GM21723 (cell line): ENCODE measurements around the gene FHIT.
"Not testable (repeated sequence)": the region's sequence is repeated elsewhere in the genome, so short reads cannot be mapped to it uniquely, and the experiment has no call there.

Source experiments
- ATAC-seq: cut with Tn5 transposase; IDR thresholded peaks from one replicate; pipeline ENCODE4 v1.9.1; 2021; ENCODE audit warnings: mild to moderate bottlenecking, moderate library complexity; ENCODE audit not compliant: unreplicated experiment

FHIT gene

GRCh38 chr3:60948488-60948887 lies 302.8 kb downstream of the FHIT start:
- no peak for ATAC-seq

- no peak for ATAC-seq
Observed at GRCh38 chr3:60935709-60936108, 315.5 kb downstream of the FHIT start.

GRCh38 chr3:60933824-60934223 lies 317.4 kb downstream of the FHIT start:
- no peak for ATAC-seq

GRCh38 chr3:60932643-60933042 lies 318.6 kb downstream of the FHIT start:
- ATAC-seq: no peak

- ATAC-seq: no peak
Observed at GRCh38 chr3:60932170-60932569, 319.1 kb downstream of the FHIT start.

- no peak for ATAC-seq
Observed at GRCh38 chr3:60931452-60931851, 319.8 kb downstream of the FHIT start.

- no peak for ATAC-seq
Observed at GRCh38 chr3:60920519-60920918, 330.7 kb downstream of the FHIT start.

GRCh38 chr3:60919296-60919695 lies 332.0 kb downstream of the FHIT start:
- no peak for ATAC-seq

- no peak for ATAC-seq
Observed at GRCh38 chr3:60917141-60917540, 334.1 kb downstream of the FHIT start.

GRCh38 chr3:60916546-60916945 lies 334.7 kb downstream of the FHIT start:
- no peak for ATAC-seq

GRCh38 chr3:60913474-60913873 lies 337.8 kb downstream of the FHIT start:
- no peak for ATAC-seq

- no peak for ATAC-seq
Observed at GRCh38 chr3:60912876-60913275, 338.4 kb downstream of the FHIT start.

- no peak for ATAC-seq
Observed at GRCh38 chr3:60912142-60912541, 339.1 kb downstream of the FHIT start.

GRCh38 chr3:60909526-60909925 lies 341.7 kb downstream of the FHIT start:
- ATAC-seq: no peak

GRCh38 chr3:60906283-60906682 lies 345.0 kb downstream of the FHIT start:
- ATAC-seq: no peak

GRCh38 chr3:60898321-60898720 lies 352.9 kb downstream of the FHIT start:
- no peak for ATAC-seq

GRCh38 chr3:60893946-60894345 lies 357.3 kb downstream of the FHIT start:
- no peak for ATAC-seq

- ATAC-seq: no peak
Observed at GRCh38 chr3:60890226-60890625, 361.0 kb downstream of the FHIT start.

GRCh38 chr3:60888952-60889351 lies 362.3 kb downstream of the FHIT start:
- ATAC-seq: not testable (repeated sequence)

- ATAC-seq: no peak
Observed at GRCh38 chr3:60887574-60887973, 363.7 kb downstream of the FHIT start.

- ATAC-seq: no peak
Observed at GRCh38 chr3:60886518-60886917, 364.7 kb downstream of the FHIT start.

GRCh38 chr3:60884005-60884404 lies 367.2 kb downstream of the FHIT start:
- ATAC-seq: no peak

- ATAC-seq: no peak
Observed at GRCh38 chr3:60877188-60877587, 374.1 kb downstream of the FHIT start.

- ATAC-seq: no peak
Observed at GRCh38 chr3:60870396-60870795, 380.9 kb downstream of the FHIT start.
